ENCODE results near the gene MEF2C.

MEF2C gene

GRCh38 chr5:88683506-88684135 is 199.4 kb downstream of the MEF2C start:
- DNase-seq (ENCODE audit: low read depth), result no peak
- H3K4me3 ChIP-seq (ENCODE audit: low read depth, low read length), result no peak overlapping the region

DNA sequence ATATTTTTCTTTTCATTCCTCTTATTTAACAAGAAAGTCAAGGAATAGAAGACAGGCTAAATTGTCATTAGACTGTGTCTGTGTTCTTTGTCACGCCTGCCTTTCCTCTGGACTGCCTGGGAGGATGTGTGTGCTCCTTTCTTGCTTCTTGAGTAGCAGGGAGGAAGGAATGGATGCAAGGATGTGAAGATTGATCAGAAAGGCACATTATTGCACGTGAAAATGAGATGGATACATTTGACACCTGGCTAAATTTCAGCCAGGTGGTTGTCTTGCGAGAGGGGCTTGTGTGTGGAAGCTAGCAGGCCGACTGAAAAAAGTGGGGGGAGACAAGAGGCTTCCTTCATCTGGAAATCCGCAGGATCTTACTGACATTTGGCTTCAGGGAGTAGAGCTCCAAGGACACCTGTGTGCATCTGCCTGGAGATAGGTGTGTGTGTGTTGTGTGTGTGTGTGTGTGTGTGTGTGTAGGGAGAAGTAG is 200.1 kb downstream of the MEF2C start:
- no peak for DNase-seq (ENCODE audit: low read depth)
- no peak overlapping the region for H3K4me3 ChIP-seq (ENCODE audit: low read depth, low read length)

DNA sequence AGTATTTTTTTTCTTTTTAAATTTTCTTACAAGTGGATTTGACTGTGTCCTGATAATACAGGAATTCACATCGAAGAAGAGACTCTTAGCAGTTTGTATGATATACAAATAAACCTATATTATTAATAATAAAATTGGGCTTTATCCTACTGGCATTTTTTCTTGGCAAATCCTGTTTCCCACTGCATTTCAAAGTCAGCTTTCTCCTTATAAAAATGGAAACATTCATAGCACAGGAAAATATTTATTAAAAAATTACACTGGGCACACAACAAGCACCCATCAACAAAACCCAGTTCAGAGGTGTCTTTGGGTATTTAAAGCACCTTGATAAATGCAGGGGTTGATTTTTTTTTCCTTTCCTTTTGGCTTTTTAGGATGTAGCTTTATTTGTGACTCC is 200.9 kb downstream of the MEF2C start:
- DNase-seq (ENCODE audit: low read depth), result no peak
- no peak overlapping the region for H3K4me3 ChIP-seq (ENCODE audit: low read depth, low read length)

GRCh38 chr5:88681211-88681803 is 201.7 kb downstream of the MEF2C start:
- no peak overlapping the region for H3K4me3 ChIP-seq (ENCODE audit: low read depth, low read length)
- no peak for DNase-seq (ENCODE audit: low read depth)

GRCh38 chr5:88680253-88681132 is 202.5 kb downstream of the MEF2C start:
- no peak for DNase-seq (ENCODE audit: low read depth)
- peak overlapping the region; percentile 33 for H3K4me3 ChIP-seq (ENCODE audit: low read depth, low read length)

DNA sequence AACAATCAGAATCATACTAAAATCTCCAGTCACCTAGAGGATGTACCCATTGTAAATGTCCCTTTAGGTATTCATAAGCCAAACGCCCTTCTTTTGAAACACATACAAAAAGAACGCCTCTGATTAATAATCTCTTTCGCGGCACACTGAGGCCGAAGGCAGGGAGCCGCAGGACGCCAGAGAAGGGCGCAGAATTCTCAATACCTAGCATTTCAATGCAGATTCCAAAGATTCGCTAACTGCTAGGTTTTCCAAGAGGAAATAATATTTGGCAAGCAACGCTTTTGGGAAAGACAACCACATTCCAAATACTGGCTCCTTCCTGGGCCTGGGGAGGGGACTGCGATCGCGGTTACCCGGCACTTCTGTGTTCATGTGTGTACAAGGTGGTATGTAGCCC is 203.3 kb downstream of the MEF2C start:
- no peak for DNase-seq (ENCODE audit: low read depth)
- no peak overlapping the region for H3K4me3 ChIP-seq (ENCODE audit: low read depth, low read length)

- H3K4me3 ChIP-seq (ENCODE audit: low read depth, low read length), result no peak overlapping the region
- no peak for DNase-seq (ENCODE audit: low read depth)
Observed at GRCh38 chr5:88678770-88679381, 204.1 kb downstream of the MEF2C start.

GRCh38 chr5:88677943-88678769 is 204.8 kb downstream of the MEF2C start:
- DNase-seq (ENCODE audit: low read depth), result no peak
- H3K4me3 ChIP-seq (ENCODE audit: low read depth, low read length), result no peak overlapping the region

GRCh38 chr5:88677376-88677895 is 205.5 kb downstream of the MEF2C start:
- no peak overlapping the region for H3K4me3 ChIP-seq (ENCODE audit: low read depth, low read length)

DNA sequence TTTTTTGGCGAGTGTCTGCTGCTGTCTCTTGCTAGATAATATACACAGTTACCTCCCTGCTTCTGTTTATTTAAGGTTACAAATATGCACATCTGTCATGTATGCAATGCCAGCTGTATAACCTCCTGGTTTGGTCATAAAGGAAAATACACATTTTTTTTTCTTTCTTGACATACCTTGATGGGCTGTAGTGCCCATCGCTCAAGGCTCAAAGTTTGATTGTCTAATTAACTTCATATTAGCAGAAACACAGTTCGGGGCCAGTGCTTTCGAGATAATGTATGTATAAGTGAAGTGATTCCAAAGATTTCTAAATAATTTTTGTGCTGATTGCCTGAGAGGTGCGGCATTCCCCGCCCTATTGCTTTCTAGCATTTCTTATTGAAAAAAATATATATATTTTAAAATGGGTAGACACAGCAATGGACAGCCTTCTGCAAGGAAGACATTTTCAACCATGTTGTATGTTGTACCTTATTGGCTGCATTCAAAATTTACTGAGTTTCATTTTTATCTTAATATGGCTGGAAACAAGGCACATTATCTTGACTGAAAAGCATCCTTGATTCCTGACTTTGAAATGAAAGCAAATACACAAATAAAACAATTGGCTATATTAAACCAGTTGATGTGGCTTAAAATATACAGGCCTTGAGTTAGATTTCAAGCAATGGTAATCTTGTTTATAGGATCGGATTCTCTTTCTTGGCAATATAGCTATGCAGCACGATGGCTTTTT is 206.2 kb downstream of the MEF2C start:
- no peak for DNase-seq (ENCODE audit: low read depth)

More at GRCh38 chr5:88677376-88677895, 205.5 kb downstream of the MEF2C start:
- no peak for DNase-seq (ENCODE audit: low read depth)

DNA sequence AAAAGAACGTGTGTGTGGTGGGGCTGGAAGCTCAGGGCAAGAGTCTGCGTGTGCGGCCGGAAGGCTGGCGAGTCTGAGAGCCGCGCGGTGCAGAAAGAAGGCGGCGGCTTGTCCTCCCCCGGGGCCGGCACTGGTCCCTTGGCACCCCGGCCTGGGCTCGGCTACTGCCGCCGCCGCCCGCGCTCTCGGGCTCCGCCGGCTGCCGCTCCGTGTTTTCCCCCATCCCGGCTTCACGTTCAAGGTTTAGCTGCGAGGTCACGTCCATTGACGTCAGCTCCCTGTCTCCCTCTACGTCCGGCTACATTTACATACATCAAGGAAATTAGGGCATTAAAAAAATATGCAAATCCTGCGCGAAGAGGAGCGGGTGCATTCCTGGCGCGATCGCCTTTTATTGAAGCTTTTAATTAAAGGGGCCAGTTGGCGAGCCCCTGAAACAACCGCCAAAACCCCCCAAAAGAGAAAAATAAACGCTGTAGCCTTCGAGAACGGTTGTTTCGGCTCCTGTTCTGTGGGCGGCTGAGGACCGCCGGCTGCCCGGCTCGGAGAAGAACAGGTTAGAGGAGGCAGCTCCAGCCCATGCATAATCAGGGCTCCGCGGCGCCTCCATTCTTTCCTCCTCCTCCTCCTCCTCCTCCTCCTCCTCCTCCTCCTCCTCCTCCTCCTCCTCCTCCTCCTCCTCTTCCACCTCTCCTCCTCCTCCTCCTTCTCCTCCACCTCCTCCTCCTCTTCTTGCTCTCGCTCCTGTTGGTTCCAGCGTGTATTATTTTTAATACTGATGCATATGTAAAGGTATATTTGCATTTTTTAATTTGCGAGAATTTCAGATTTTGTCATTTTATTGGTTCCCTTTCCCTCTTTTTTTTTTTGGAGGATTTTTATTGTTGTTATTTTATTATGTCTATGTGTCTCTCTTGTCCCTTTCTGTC is 207.0 kb downstream of the MEF2C start:
- peak overlapping the region; percentile 28 for H3K4me3 ChIP-seq (ENCODE audit: low read depth, low read length)
- no peak for DNase-seq (ENCODE audit: low read depth)

More for the DNA sequence above, 206.2 kb downstream of the MEF2C start:
- H3K4me3 ChIP-seq (ENCODE audit: low read depth, low read length), result no peak overlapping the region

DNA sequence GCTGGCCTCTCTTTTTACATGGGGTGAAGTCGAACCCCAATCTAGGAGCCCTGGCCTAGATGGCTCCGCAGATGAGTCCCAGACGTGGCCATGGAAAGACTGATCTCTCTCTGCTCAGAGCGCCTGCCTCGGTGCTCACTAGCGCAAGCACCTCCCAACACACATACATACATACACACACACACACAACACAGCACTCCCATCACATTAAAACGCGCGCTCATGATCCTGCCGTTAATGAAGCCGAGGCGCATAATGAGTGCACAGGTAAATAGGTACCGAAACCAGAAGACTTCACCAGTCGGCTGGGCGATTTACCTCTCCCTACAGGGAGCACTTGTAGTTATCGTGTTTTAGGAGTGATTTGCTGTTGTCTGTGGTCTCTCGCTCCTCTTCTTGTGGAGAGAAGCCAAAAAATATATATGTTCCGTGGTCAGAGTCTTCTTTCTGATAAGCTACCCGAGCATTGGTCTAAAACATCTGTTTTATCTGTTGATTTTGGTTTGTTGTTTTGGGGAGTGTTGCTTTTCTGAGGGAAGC is 207.7 kb downstream of the MEF2C start:
- no peak for DNase-seq (ENCODE audit: low read depth)
- H3K4me3 ChIP-seq (ENCODE audit: low read depth, low read length), result no peak overlapping the region

GRCh38 chr5:88674356-88675167 is 208.4 kb downstream of the MEF2C start:
- peak overlapping the region; percentile 35 for H3K4me3 ChIP-seq (ENCODE audit: low read depth, low read length)
- no peak for DNase-seq (ENCODE audit: low read depth)

DNA sequence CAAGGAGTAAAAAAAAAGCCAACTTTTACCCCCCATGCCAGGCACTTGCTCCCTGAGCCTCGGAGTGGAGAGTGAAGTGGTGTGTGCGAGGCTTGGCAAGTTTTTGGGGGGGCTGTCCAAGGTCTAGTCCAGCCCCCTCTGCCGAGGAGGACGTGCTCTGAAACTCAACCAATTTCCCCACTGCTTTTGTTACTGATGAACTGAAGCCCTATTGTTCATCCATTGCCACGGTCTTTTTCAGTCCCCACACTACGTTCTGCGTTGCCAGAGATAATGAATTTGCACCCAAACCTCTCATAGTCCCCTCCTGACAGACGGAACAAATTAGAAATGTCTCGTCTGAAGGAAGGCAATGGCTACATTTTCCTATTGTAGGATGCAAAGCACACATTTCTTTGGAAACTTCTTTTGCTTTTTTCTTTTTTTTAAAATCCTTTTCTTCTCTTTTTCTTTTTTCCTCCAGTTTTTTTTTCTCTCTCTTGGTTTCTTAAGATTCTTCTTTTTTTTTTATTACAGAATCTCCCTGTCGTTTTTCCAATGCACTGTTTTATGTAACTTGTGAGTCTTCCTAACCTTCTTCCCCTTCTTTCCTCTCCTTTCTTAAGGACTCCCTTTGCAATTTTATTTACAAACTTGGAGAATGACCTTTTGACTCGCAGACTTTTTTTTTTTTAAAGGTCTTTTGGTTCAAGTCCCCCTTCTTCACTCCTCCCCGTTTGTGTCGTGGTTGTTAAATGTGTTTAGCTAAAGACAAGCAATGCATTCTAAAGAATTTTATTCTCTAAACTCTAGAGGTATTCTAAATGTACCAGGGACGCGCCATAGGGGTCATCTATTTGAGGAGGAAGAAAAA is 209.5 kb downstream of the MEF2C start:
- DNase-seq (ENCODE audit: low read depth), result no peak
- no peak overlapping the region for H3K4me3 ChIP-seq (ENCODE audit: low read depth, low read length)

DNA sequence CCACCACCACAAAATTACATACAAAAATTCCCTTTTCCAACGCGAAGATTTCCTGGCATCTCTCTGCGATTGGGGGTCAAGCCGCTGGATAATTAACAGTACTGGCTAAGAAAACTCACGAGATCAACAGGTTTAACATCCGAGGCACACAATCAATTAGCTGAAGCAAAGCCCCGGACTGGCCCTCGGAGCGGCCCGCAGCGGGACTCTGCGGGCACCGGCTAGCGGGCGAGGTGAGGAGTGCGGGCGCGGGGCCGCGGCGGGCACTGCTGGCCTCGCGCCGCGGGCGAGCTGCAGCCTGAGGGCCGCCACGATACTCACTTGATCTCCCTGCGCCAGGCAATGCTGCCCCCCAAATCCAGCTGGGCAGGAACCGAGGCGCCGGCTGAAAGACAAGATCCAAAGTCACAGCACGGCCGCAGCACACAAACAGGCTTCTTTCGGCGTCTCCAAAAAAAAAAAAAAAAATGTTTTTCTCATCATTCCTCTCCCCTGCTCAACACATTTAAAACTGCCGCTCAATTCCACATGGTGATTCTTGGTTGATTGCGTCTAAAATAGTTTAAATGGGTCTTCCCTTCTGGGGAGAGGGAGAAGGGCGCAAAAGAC is 210.2 kb downstream of the MEF2C start:
- DNase-seq (ENCODE audit: low read depth), result no peak
- no peak overlapping the region for H3K4me3 ChIP-seq (ENCODE audit: low read depth, low read length)

All from skeletal muscle cell (primary cell).